GM21737 (cell line): Measurements from ENCODE around the gene SCNN1B.
"Not testable (repeated sequence)": the region's sequence is repeated elsewhere in the genome, so short reads cannot be mapped to it uniquely, and the experiment has no call there.

ENCODE experiments used
- ATAC-seq: cut with Tn5 transposase; IDR thresholded peaks from one replicate; pipeline ENCODE4 v1.9.1; 2021; ENCODE audit warnings: mild to moderate bottlenecking, moderate library complexity; ENCODE audit not compliant: unreplicated experiment

The SCNN1B gene

GRCh38 chr16:23353440-23353839, 51.3 kb downstream of the SCNN1B start:
- ATAC-seq, result no peak

- ATAC-seq, result no peak
Observed at GRCh38 chr16:23354246-23354645, 52.1 kb downstream of the SCNN1B start.

- ATAC-seq, result no peak
Observed at GRCh38 chr16:23355106-23355670, 53.1 kb downstream of the SCNN1B start.

GRCh38 chr16:23356941-23357340, 54.8 kb downstream of the SCNN1B start:
- no peak for ATAC-seq

- no peak for ATAC-seq
Observed at GRCh38 chr16:23357761-23358290, 55.7 kb downstream of the SCNN1B start.

GRCh38 chr16:23359092-23359760, 57.1 kb downstream of the SCNN1B start:
- no peak for ATAC-seq

- no peak for ATAC-seq
Observed at GRCh38 chr16:23362460-23363317, 60.6 kb downstream of the SCNN1B start.

- no peak for ATAC-seq
Observed at GRCh38 chr16:23365602-23366240, 63.6 kb downstream of the SCNN1B start.

GRCh38 chr16:23366341-23366740, 64.2 kb downstream of the SCNN1B start:
- not testable (repeated sequence) for ATAC-seq

- no peak for ATAC-seq
Observed at GRCh38 chr16:23367564-23367963, 65.5 kb downstream of the SCNN1B start.

GRCh38 chr16:23367988-23368387, 65.9 kb downstream of the SCNN1B start:
- no peak for ATAC-seq

GRCh38 chr16:23368469-23368868, 66.4 kb downstream of the SCNN1B start:
- no peak for ATAC-seq

GRCh38 chr16:23369416-23369815, 67.3 kb downstream of the SCNN1B start:
- no peak for ATAC-seq

- no peak for ATAC-seq
Observed at GRCh38 chr16:23371368-23371767, 69.3 kb downstream of the SCNN1B start.

GRCh38 chr16:23373436-23374219, 71.5 kb downstream of the SCNN1B start:
- ATAC-seq, result no peak

GRCh38 chr16:23374721-23375510, 72.8 kb downstream of the SCNN1B start:
- ATAC-seq, result no peak

- ATAC-seq, result no peak
Observed at GRCh38 chr16:23375643-23376042, 73.5 kb downstream of the SCNN1B start.

GRCh38 chr16:23377071-23377931, 75.2 kb downstream of the SCNN1B start:
- no peak for ATAC-seq

- no peak for ATAC-seq
Observed at GRCh38 chr16:23378256-23378655, 76.2 kb downstream of the SCNN1B start.
